ENCODE results near the gene RFX6. TPM values are rescaled to one million over a fixed set of nuclear protein-coding genes. Genes with fewer than 3 reads are reported as not detected.

The RFX6 gene
- total and polyA plus RNA-seq, 10 of the 15 experiments (the other 5 are each of a cell fraction or from before 2014, with no cell fraction given): not detected

DNA sequence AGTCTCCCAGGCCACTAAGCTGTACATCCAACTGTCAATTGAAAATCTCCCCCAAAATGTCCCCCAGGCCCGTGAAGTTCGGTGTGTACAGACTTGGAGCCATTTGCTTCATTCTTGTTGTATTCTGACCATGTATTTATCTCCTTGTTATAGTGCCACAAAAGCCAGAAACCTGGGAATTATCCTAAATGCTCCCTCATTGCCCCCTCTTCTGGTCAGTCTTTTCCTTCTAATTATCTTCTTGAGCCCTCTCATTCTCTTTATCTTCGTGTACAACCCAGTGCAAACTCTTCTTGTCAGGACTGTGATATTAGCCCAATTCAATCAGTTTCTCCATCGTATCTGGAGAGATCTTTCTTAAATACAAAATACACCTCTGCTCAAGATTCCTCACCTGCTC is 64.7 kb downstream of the RFX6 start:
- ChIA-PET CTCF (no interaction called here), POLR2A (no interaction called here), SMC1A (ENCODE audit: uncharacterized antibody, unreplicated experiment) (no interaction called here), RAD21 (ENCODE audit: unreplicated experiment) (interaction anchor here (1.1 kb wide), 1 partner anchor 27 kb away, joined by 3 read pairs; no protein-coding TSS in a partner anchor)
- intact Hi-C loops (cut with micrococcal nuclease; ENCODE audit: unreplicated experiment): no loop called here
- Histone ChIP-seq H3K27ac (ENCODE audit: control insufficient read depth, insufficient read depth) (no peak overlapping the region), H3K79me2 (ENCODE audit: control insufficient read depth, insufficient read depth, low read length) (no peaks in the 10 kb centered on the region), H3K9ac (ENCODE audit: control insufficient read depth, insufficient read depth, low read length) (no peak overlapping the region), H3K27me3 (replicated peaks in 1 of 2; ENCODE audit: control insufficient read depth in 2 of 2, insufficient read depth in 2 of 2, low read length in 1 of 2) (no peaks in the 10 kb centered on the region), H3K9me3 (replicated peaks; ENCODE audit: control insufficient read depth, insufficient read depth, low read length) (no peaks in the 10 kb centered on the region), H3K4me3 (no peak overlapping the region), H3K4me1 (ENCODE audit: control insufficient read depth, insufficient read depth, low read length) (no peaks in the 10 kb centered on the region), H3K4me2 (ENCODE audit: control insufficient read depth, insufficient read depth) (no peak overlapping the region), H3K36me3 (ENCODE audit: control insufficient read depth in 2 of 2, insufficient read depth in 2 of 2, low read length in 1 of 2) (no peaks in the 10 kb centered on the region), H2AFZ (ENCODE audit: control insufficient read depth, low read depth, low read length) (no peak overlapping the region), H4K20me1 (ENCODE audit: control insufficient read depth, insufficient read depth) (no peaks in the 10 kb centered on the region)
- DNase-seq (ENCODE audit: low read depth, low spot score): no peak
- WGBS (ENCODE audit: insufficient coverage, insufficient replicate concordance, low lambda C conversion rate, missing lambda C conversion rate): 10% methylated on average over 4 of the region's 4 CpGs
- no peak for ATAC-seq
- TF ChIP-seq IKZF2 (IDR thresholded peaks at IDR 0.05): no peak
- TF ChIP-seq, protein P1, sequence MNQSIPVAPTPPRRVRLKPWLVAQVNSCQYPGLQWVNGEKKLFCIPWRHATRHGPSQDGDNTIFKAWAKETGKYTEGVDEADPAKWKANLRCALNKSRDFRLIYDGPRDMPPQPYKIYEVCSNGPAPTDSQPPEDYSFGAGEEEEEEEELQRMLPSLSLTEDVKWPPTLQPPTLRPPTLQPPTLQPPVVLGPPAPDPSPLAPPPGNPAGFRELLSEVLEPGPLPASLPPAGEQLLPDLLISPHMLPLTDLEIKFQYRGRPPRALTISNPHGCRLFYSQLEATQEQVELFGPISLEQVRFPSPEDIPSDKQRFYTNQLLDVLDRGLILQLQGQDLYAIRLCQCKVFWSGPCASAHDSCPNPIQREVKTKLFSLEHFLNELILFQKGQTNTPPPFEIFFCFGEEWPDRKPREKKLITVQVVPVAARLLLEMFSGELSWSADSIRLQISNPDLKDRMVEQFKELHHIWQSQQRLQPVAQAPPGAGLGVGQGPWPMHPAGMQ (IDR thresholded peaks at IDR 0.05; ENCODE audit: borderline replicate concordance): no peak
- no TSS peak for BruUV-seq (replicated peaks)
- FAIRE-seq: no peak
- in situ Hi-C loops (cut with MboI): no loop called here

DNA sequence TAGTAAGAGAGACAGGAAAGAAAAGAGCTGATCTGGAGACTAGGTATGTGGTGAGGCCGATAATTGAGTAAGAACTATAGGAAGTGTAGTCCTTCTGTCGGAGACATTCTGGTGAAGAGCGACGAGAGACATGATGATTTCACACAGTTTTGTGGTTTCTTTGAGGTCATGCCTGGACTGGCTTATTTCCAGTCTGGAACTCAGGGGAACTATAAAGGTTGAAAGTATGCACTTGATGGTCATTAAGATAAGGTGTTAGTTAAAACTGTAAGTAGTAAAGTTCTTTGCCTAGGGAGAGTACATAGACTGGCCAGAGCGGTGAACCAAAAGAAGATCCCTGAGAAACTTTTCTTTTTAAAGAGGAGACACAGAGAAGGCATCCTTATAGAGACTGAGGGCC is 68.8 kb downstream of the RFX6 start:
- no peaks in the 10 kb centered on the region for H3K36me3 ChIP-seq (ENCODE audit: control insufficient read depth in 2 of 2, insufficient read depth in 2 of 2, low read length in 1 of 2)
- 50% methylated on average over 5 of the region's 5 CpGs for WGBS (ENCODE audit: insufficient coverage, insufficient replicate concordance, low lambda C conversion rate, missing lambda C conversion rate)
- RAD21 ChIA-PET (ENCODE audit: unreplicated experiment): no interaction called here

More for the DNA sequence above, 68.8 kb downstream of the RFX6 start:
- ChIA-PET SMC1A (ENCODE audit: uncharacterized antibody, unreplicated experiment) (no interaction called here), POLR2A (no interaction called here), CTCF (no interaction called here)
- H3K9ac ChIP-seq (ENCODE audit: control insufficient read depth, insufficient read depth, low read length): no peak overlapping the region
- H3K9me3 ChIP-seq (replicated peaks; ENCODE audit: control insufficient read depth, insufficient read depth, low read length): no peaks in the 10 kb centered on the region
- DNase-seq (ENCODE audit: low read depth, low spot score): no peak
- peak; percentile 19; the same call in 1 of the 3 replicates for ATAC-seq
- no peaks in the 10 kb centered on the region for H4K20me1 ChIP-seq (ENCODE audit: control insufficient read depth, insufficient read depth)
- no peaks in the 10 kb centered on the region for H3K27me3 ChIP-seq (replicated peaks in 1 of 2; ENCODE audit: control insufficient read depth in 2 of 2, insufficient read depth in 2 of 2, low read length in 1 of 2)
- no peaks in the 10 kb centered on the region for H3K79me2 ChIP-seq (ENCODE audit: control insufficient read depth, insufficient read depth, low read length)
- intact Hi-C loops (cut with micrococcal nuclease; ENCODE audit: unreplicated experiment): no loop called here
- no peak overlapping the region for H3K4me3 ChIP-seq
- no TSS peak for BruUV-seq (replicated peaks)
- in situ Hi-C loops (cut with MboI): no loop called here
- H3K4me1 ChIP-seq (ENCODE audit: control insufficient read depth, insufficient read depth, low read length): no peaks in the 10 kb centered on the region
- TF ChIP-seq, protein P2, sequence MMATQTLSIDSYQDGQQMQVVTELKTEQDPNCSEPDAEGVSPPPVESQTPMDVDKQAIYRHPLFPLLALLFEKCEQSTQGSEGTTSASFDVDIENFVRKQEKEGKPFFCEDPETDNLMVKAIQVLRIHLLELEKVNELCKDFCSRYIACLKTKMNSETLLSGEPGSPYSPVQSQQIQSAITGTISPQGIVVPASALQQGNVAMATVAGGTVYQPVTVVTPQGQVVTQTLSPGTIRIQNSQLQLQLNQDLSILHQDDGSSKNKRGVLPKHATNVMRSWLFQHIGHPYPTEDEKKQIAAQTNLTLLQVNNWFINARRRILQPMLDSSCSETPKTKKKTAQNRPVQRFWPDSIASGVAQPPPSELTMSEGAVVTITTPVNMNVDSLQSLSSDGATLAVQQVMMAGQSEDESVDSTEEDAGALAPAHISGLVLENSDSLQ (IDR thresholded peaks at IDR 0.05): no peak
- TF ChIP-seq, protein P3, sequence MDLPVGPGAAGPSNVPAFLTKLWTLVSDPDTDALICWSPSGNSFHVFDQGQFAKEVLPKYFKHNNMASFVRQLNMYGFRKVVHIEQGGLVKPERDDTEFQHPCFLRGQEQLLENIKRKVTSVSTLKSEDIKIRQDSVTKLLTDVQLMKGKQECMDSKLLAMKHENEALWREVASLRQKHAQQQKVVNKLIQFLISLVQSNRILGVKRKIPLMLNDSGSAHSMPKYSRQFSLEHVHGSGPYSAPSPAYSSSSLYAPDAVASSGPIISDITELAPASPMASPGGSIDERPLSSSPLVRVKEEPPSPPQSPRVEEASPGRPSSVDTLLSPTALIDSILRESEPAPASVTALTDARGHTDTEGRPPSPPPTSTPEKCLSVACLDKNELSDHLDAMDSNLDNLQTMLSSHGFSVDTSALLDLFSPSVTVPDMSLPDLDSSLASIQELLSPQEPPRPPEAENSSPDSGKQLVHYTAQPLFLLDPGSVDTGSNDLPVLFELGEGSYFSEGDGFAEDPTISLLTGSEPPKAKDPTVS (IDR thresholded peaks at IDR 0.05; ENCODE audit: low read depth, low read length): no peak
- TF ChIP-seq POLR2AphosphoS5 (IDR thresholded peaks at IDR 0.05; ENCODE audit: low read length): no peak
- TF ChIP-seq RB1 (IDR thresholded peaks at IDR 0.05; ENCODE audit: borderline replicate concordance): no peak
- TF ChIP-seq DPF2 (IDR thresholded peaks at IDR 0.05): no peak
- TF ChIP-seq IKZF1 (conservative IDR thresholded peaks at IDR 0.05): no peak
- H3K4me2 ChIP-seq (ENCODE audit: control insufficient read depth, insufficient read depth): no peak overlapping the region
- no peak overlapping the region for H2AFZ ChIP-seq (ENCODE audit: control insufficient read depth, low read depth, low read length)
- H3K27ac ChIP-seq (ENCODE audit: control insufficient read depth, insufficient read depth): no peak overlapping the region
- FAIRE-seq: no peak

All from GM12878 (cell line).